BLaER1 (cell line): ENCODE results near the gene DGKH.
A peak's percentile ranks its signal among the peaks of the same experiment; 100 is the strongest.

Source experiments
- H3K27ac ChIP-seq: shearing (Covaris generic); formaldehyde crosslinking; 2 replicates; pipeline ENCODE4 v1.8.1; 2022
- H3K27me3 ChIP-seq: shearing (Covaris generic); formaldehyde crosslinking; 2 replicates; pipeline ENCODE4 v1.8.1; 2022
- H3K36me3 ChIP-seq: shearing (Covaris generic); formaldehyde crosslinking; 2 replicates; pipeline ENCODE4 v1.8.1; 2022
- H3K4me1 ChIP-seq: shearing (Covaris generic); formaldehyde crosslinking; 2 replicates; pipeline ENCODE4 v1.8.1; 2022
- H3K4me2 ChIP-seq: shearing (Covaris generic); formaldehyde crosslinking; 2 replicates; pipeline ENCODE4 v1.8.1; 2022
- H3K4me3 ChIP-seq: shearing (Covaris generic); formaldehyde crosslinking; 2 replicates; pipeline ENCODE4 v1.8.1; 2022
- H3K9ac ChIP-seq: shearing (Covaris generic); formaldehyde crosslinking; 2 replicates; pipeline ENCODE4 v1.8.1; 2022
- H3K9me3 ChIP-seq: shearing (Covaris generic); formaldehyde crosslinking; 2 replicates; pipeline ENCODE4 v1.8.1; 2022
- H4K20me1 ChIP-seq: shearing (Covaris generic); formaldehyde crosslinking; 2 replicates; pipeline ENCODE4 v1.8.1; 2022
- Cebpa-rat ChIP-seq: shearing (Covaris generic); IDR thresholded peaks from 2 replicates; pipeline ENCODE4 v1.8.1; 2022

Gene DGKH

GRCh38 chr13:42271337-42272114, 223.1 kb downstream of the DGKH start:
- Histone ChIP-seq H3K4me3 (peak overlapping the region; percentile 92), H3K27ac (peak overlapping the region; percentile 78)

GRCh38 chr13:42272115-42272803, 223.8 kb downstream of the DGKH start, which contains the start of gene AKAP11:
Gene AKAP11 (plus strand): TSS chr13:42272152. CDS start chr13:42286349, 14,197 bp downstream.
- Histone ChIP-seq H4K20me1 (no peaks in the 10 kb centered on the region; the same call in 1 of the 2 replicates), H3K4me2 (peak within 1 kb of the TSS; percentile 87), H3K9me3 (no peaks in the 10 kb centered on the region; the same call in 1 of the 2 replicates), H3K9ac (peak within 1 kb of the TSS; percentile 91), H3K4me3 (peak within 1 kb of the TSS; percentile 92), H3K4me1 (peaks cover 41% of the 10 kb centered on the region), H3K36me3 (peaks cover 10% of the 10 kb centered on the region), H3K27ac (peak within 1 kb of the TSS; percentile 92), H3K27me3 (no peaks in the 10 kb centered on the region)
- TF ChIP-seq Cebpa-rat, result no peak

More at GRCh38 chr13:42271337-42272114, 223.1 kb downstream of the DGKH start:
- Histone ChIP-seq H3K9me3 (no peaks in the 10 kb centered on the region; the same call in 1 of the 2 replicates), H3K4me2 (peak overlapping the region; percentile 87), H3K4me1 (peaks cover 44% of the 10 kb centered on the region), H3K9ac (peak overlapping the region; percentile 91), H4K20me1 (no peaks in the 10 kb centered on the region; the same call in 1 of the 2 replicates), H3K36me3 (peaks cover 10% of the 10 kb centered on the region), H3K27me3 (no peaks in the 10 kb centered on the region)
- no peak for TF ChIP-seq Cebpa-rat

GRCh38 chr13:42272804-42273175, 224.3 kb downstream of the DGKH start:
- peaks cover 10% of the 10 kb centered on the region for H3K36me3 ChIP-seq
- no peaks in the 10 kb centered on the region; the same call in 1 of the 2 replicates for H3K9me3 ChIP-seq
- H3K4me2 ChIP-seq, result peak overlapping the region; percentile 84
- no peak for TF ChIP-seq Cebpa-rat
- peak overlapping the region; percentile 92 for H3K4me3 ChIP-seq
- peak overlapping the region; percentile 92 for H3K27ac ChIP-seq
- H3K27me3 ChIP-seq, result no peaks in the 10 kb centered on the region
- H3K4me1 ChIP-seq, result peaks cover 41% of the 10 kb centered on the region
- no peaks in the 10 kb centered on the region; the same call in 1 of the 2 replicates for H4K20me1 ChIP-seq
- H3K9ac ChIP-seq, result peak overlapping the region; percentile 91

GRCh38 chr13:42274386-42275097, 226.1 kb downstream of the DGKH start:
- H3K27me3 ChIP-seq, result no peaks in the 10 kb centered on the region
- H3K4me1 ChIP-seq, result peaks cover 41% of the 10 kb centered on the region
- no peak for TF ChIP-seq Cebpa-rat
- no peak overlapping the region for H3K4me3 ChIP-seq
- H4K20me1 ChIP-seq, result peaks cover under 1% of the 10 kb centered on the region; the same call in 1 of the 2 replicates
- peak overlapping the region; percentile 84; the same call in 1 of the 2 replicates for H3K4me2 ChIP-seq
- no peaks in the 10 kb centered on the region; the same call in 1 of the 2 replicates for H3K9me3 ChIP-seq
- H3K27ac ChIP-seq, result no peak overlapping the region
- H3K9ac ChIP-seq, result no peak overlapping the region
- H3K36me3 ChIP-seq, result peaks cover 13% of the 10 kb centered on the region

- H3K4me2 ChIP-seq, result peak overlapping the region; percentile 33; the same call in 1 of the 2 replicates
- H3K27ac ChIP-seq, result no peak overlapping the region
- H4K20me1 ChIP-seq, result peaks cover 6% of the 10 kb centered on the region; the same call in 1 of the 2 replicates
- H3K9me3 ChIP-seq, result no peaks in the 10 kb centered on the region; the same call in 1 of the 2 replicates
- peaks cover 41% of the 10 kb centered on the region for H3K4me1 ChIP-seq
- no peak overlapping the region for H3K9ac ChIP-seq
- H3K36me3 ChIP-seq, result peaks cover 13% of the 10 kb centered on the region
- H3K27me3 ChIP-seq, result no peaks in the 10 kb centered on the region
- H3K4me3 ChIP-seq, result no peak overlapping the region
- TF ChIP-seq Cebpa-rat, result no peak
These were observed 226.6 kb downstream of the DGKH start for GRCh38 chr13:42275098-42275471.

GRCh38 chr13:42275506-42275905, 227.1 kb downstream of the DGKH start:
- Histone ChIP-seq H3K27ac (no peak overlapping the region), H3K9me3 (no peaks in the 10 kb centered on the region; the same call in 1 of the 2 replicates), H3K36me3 (peaks cover 13% of the 10 kb centered on the region), H3K4me2 (peak overlapping the region; percentile 33; the same call in 1 of the 2 replicates), H3K27me3 (no peaks in the 10 kb centered on the region), H4K20me1 (peaks cover 10% of the 10 kb centered on the region; the same call in 1 of the 2 replicates), H3K4me3 (no peak overlapping the region), H3K4me1 (peaks cover 41% of the 10 kb centered on the region), H3K9ac (no peak overlapping the region)
- TF ChIP-seq Cebpa-rat, result no peak

GRCh38 chr13:42276683-42277082, 228.2 kb downstream of the DGKH start:
- H3K9me3 ChIP-seq, result no peaks in the 10 kb centered on the region; the same call in 1 of the 2 replicates
- no peaks in the 10 kb centered on the region for H3K27me3 ChIP-seq
- peaks cover 16% of the 10 kb centered on the region; the same call in 1 of the 2 replicates for H4K20me1 ChIP-seq
- peaks cover 13% of the 10 kb centered on the region for H3K36me3 ChIP-seq
- H3K4me2 ChIP-seq, result no peak overlapping the region
- no peak overlapping the region for H3K27ac ChIP-seq
- H3K9ac ChIP-seq, result no peak overlapping the region
- TF ChIP-seq Cebpa-rat, result no peak
- H3K4me3 ChIP-seq, result no peak overlapping the region
- peaks cover 33% of the 10 kb centered on the region for H3K4me1 ChIP-seq

GRCh38 chr13:42277618-42278276, 229.3 kb downstream of the DGKH start:
- peaks cover 13% of the 10 kb centered on the region for H3K36me3 ChIP-seq
- H3K4me1 ChIP-seq, result peaks cover 32% of the 10 kb centered on the region
- H4K20me1 ChIP-seq, result peaks cover 24% of the 10 kb centered on the region; the same call in 1 of the 2 replicates
- H3K27ac ChIP-seq, result no peak overlapping the region
- no peak for TF ChIP-seq Cebpa-rat
- no peak overlapping the region for H3K4me2 ChIP-seq
- H3K9me3 ChIP-seq, result no peaks in the 10 kb centered on the region; the same call in 1 of the 2 replicates
- no peak overlapping the region for H3K9ac ChIP-seq
- H3K4me3 ChIP-seq, result no peak overlapping the region
- no peaks in the 10 kb centered on the region for H3K27me3 ChIP-seq

GRCh38 chr13:42279080-42279479, 230.6 kb downstream of the DGKH start:
- H3K9ac ChIP-seq, result no peak overlapping the region
- peaks cover 38% of the 10 kb centered on the region for H4K20me1 ChIP-seq
- no peaks in the 10 kb centered on the region for H3K27me3 ChIP-seq
- no peaks in the 10 kb centered on the region; the same call in 1 of the 2 replicates for H3K9me3 ChIP-seq
- H3K4me3 ChIP-seq, result no peak overlapping the region
- H3K27ac ChIP-seq, result no peak overlapping the region
- peaks cover 13% of the 10 kb centered on the region for H3K36me3 ChIP-seq
- no peak for TF ChIP-seq Cebpa-rat
- H3K4me1 ChIP-seq, result peaks cover 26% of the 10 kb centered on the region
- H3K4me2 ChIP-seq, result no peak overlapping the region
